HepG2 (cell line): ENCODE measurements around the gene CA5B.

Experiments used
- ADNP ChIP-seq: sonication (generic); formaldehyde crosslinking; IDR thresholded peaks from 2 replicates; pipeline ENCODE4 v1.4.0; 2020; ENCODE audit warnings: missing genetic modification reagents
- ARID4A ChIP-seq: sonication (generic); formaldehyde crosslinking; IDR thresholded peaks from 2 replicates; pipeline ENCODE4 v1.5.0; 2020; ENCODE audit warnings: mild to moderate bottlenecking, missing genetic modification reagents, borderline replicate concordance
- CHCHD3 ChIP-seq: sonication (generic); formaldehyde crosslinking; IDR thresholded peaks from 2 replicates; pipeline ENCODE4 v1.8.0; 2022; ENCODE audit warnings: mild to moderate bottlenecking, missing genetic modification reagents, moderate library complexity
- CREB1 ChIP-seq, 2 experiments: fragments of 450-650 bp in 1 of 2; IDR thresholded peaks; 2 replicates each; pipeline ENCODE4 v1.6.1; 2016 to 2017; ENCODE audit warnings: control low read depth in 1 of 2, mild to moderate bottlenecking in 1 of 2, missing compliant biosample characterization in 1 of 2, missing genetic modification characterization in 1 of 2
- CTCF ChIP-seq: sonication (generic); formaldehyde crosslinking; IDR thresholded peaks from 2 replicates; pipeline ENCODE4 v1.5.0; 2020; ENCODE audit warnings: mild to moderate bottlenecking, missing genetic modification reagents, moderate library complexity
- FOSL1 ChIP-seq: sonication (generic); formaldehyde crosslinking; IDR thresholded peaks from 2 replicates; pipeline ENCODE4 v1.9.0; 2021; ENCODE audit warnings: missing genetic modification reagents, borderline replicate concordance
- POLR2A ChIP-seq, 2 experiments: IDR thresholded peaks; 2 replicates each; pipeline ENCODE4 v1.6.1; 2011; ENCODE audit warnings: low read depth in 2 of 2, low read length in 2 of 2, mild to moderate bottlenecking in 1 of 2, moderate library complexity in 1 of 2; ENCODE audit not compliant: insufficient read depth in 1 of 2
- TAF1 ChIP-seq: sonication (generic); formaldehyde crosslinking; IDR thresholded peaks from 2 replicates; pipeline ENCODE4 v1.4.0; 2020; ENCODE audit warnings: missing genetic modification reagents
- ZMYM3 ChIP-seq: sonication (generic); formaldehyde crosslinking; IDR thresholded peaks from 2 replicates; pipeline ENCODE4 v1.5.1; 2020; ENCODE audit warnings: mild to moderate bottlenecking, missing genetic modification reagents
- ZNF121 ChIP-seq: sonication (generic); formaldehyde crosslinking; IDR thresholded peaks from 2 replicates; pipeline ENCODE4 v1.5.0; 2020; ENCODE audit warnings: mild to moderate bottlenecking, missing genetic modification reagents
- ZNF660 ChIP-seq: sonication (generic); formaldehyde crosslinking; IDR thresholded peaks from 2 replicates; pipeline ENCODE4 v1.5.1; 2020; ENCODE audit warnings: mild to moderate bottlenecking, low read depth, missing genetic modification reagents, borderline replicate concordance

DNA sequence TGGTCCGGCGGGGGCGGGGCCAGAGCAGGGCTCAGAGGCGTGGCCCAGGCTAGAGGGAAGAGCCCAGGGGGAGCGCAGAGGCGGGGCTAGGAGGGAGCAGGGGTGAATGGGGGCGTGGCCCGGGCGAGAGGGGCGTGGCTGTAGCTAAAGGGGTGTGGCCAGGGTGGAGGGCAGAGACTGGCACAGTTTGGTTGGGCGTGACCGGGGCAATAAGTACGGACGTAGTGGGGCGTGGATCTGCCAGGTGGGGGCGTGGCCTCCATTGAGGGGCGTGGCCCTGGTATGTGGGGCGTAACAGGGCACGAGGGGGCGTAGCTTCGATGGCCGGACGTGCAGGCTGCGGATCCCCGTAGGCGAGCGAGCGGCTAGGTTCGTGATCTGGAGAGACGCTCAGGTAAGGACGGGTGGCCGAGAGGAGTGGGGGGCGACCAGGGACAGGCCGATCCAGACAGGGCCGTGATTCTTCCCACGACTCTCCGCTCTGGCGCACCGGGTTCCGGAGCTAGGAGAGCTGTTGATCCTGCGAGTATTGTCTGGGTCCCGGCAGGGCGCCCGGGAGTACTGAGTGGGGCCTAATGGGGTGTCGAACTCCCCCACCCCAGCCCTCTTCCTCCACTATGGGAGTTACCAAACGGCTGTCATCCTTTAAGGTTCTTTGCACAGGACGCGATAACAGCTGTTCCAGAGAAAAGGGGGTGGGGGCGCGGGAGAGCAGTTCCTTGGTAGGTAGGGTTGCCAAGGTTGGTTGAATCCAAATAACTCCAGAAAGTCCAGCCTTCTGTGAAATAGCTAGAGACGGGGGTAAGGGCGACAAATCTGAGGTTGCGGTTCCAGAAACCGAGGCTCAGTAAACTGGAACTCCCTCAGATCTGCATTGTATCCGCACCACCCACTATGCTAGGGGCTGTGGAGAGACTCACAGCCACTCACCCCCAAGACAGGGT lies at the start of gene CA5B:
- no peak for TF ChIP-seq FOSL1 (CRISPR knock-in tag)
- TF ChIP-seq ZNF660 (CRISPR knock-in tag), result no peak
- TF ChIP-seq CTCF (CRISPR knock-in tag), result no peak
- no peak for TF ChIP-seq POLR2A (IDR thresholded peaks at IDR 0.05; ENCODE audit: insufficient read depth in 1 of 2, low read depth in 2 of 2, low read length in 2 of 2)
- no peak for TF ChIP-seq ADNP (CRISPR knock-in tag)
- TF ChIP-seq CREB1 (IDR thresholded peaks at IDR 0.05), result no peak
- no peak for TF ChIP-seq CREB1 (CRISPR knock-in tag; IDR thresholded peaks at IDR 0.05)
- no peak for TF ChIP-seq TAF1
- no peak for TF ChIP-seq ZNF121 (CRISPR knock-in tag)
- TF ChIP-seq CHCHD3, result no peak
- no peak for TF ChIP-seq ZMYM3 (CRISPR knock-in tag)
- no peak for TF ChIP-seq ARID4A (CRISPR knock-in tag)
